Stimulated activated CD8-positive, alpha-beta memory T cell treated with anti-CD3 and anti-CD28 coated beads, Interleukin-7, amount 100 ng/mL, for 24 hours (primary cell): ENCODE results near the gene DGKK.

ENCODE experiments used
- DNase-seq: peaks from one replicate; pipeline ENCODE4 v3.0.0-alpha.2; 2020; ENCODE audit warnings: low read depth

The DGKK gene

GRCh38 chrX:50470103-50471031 lies at the start of gene DGKK:
DGKK (minus strand) TSS chrX:50470825; CDS start chrX:50470678, 147 bp downstream.
- DNase-seq: no peak

- DNase-seq: no peak
Measured at GRCh38 chrX:50514811-50515210, 44.2 kb upstream of the DGKK start.

GRCh38 chrX:50497114-50497513 lies 26.5 kb upstream of the DGKK start:
- DNase-seq: no peak

- no peak for DNase-seq
Measured at GRCh38 chrX:50495616-50496015, 25.0 kb upstream of the DGKK start.

GRCh38 chrX:50492720-50493119 lies 22.1 kb upstream of the DGKK start:
- DNase-seq: no peak

GRCh38 chrX:50484662-50485061 lies 14.0 kb upstream of the DGKK start:
- no peak for DNase-seq

GRCh38 chrX:50483283-50483682 lies 12.7 kb upstream of the DGKK start:
- DNase-seq: no peak

GRCh38 chrX:50475208-50475607 lies 4.6 kb upstream of the DGKK start:
- no peak for DNase-seq

GRCh38 chrX:50471390-50471789 lies 765 bp upstream of the DGKK start:
- no peak for DNase-seq

- no peak for DNase-seq
Measured at GRCh38 chrX:50469206-50469605, 1.4 kb downstream of the DGKK start.

- no peak for DNase-seq
Measured at GRCh38 chrX:50459615-50460014, 11.0 kb downstream of the DGKK start.

GRCh38 chrX:50458483-50458882 lies 12.1 kb downstream of the DGKK start:
- DNase-seq: no peak

GRCh38 chrX:50456712-50457484 lies 13.7 kb downstream of the DGKK start:
- no peak for DNase-seq

- no peak for DNase-seq
Measured at GRCh38 chrX:50452782-50453181, 17.8 kb downstream of the DGKK start.

- DNase-seq: no peak
Measured at GRCh38 chrX:50450324-50450723, 20.3 kb downstream of the DGKK start.

- no peak for DNase-seq
Measured at GRCh38 chrX:50448565-50448964, 22.1 kb downstream of the DGKK start.

- DNase-seq: no peak
Measured at GRCh38 chrX:50447535-50447934, 23.1 kb downstream of the DGKK start.

- DNase-seq: no peak
Measured at GRCh38 chrX:50442426-50443116, 28.1 kb downstream of the DGKK start.

- no peak for DNase-seq
Measured at GRCh38 chrX:50436797-50437196, 33.8 kb downstream of the DGKK start.

GRCh38 chrX:50432829-50433289 lies 37.8 kb downstream of the DGKK start:
- no peak for DNase-seq

- DNase-seq: no peak
Measured at GRCh38 chrX:50431623-50432022, 39.0 kb downstream of the DGKK start.

- no peak for DNase-seq
Measured at GRCh38 chrX:50430917-50431575, 39.6 kb downstream of the DGKK start.
